Adrenal gland (tissue), 5 donors: ENCODE results near the gene TMEM150C.

Source experiments
- POLR2A ChIP-seq, 2 donors: fragments of 450-650 bp; IDR thresholded peaks; one replicate each; pipeline ENCODE4 v1.6.1; 2017; ENCODE audit warnings: antibody characterized with exemption in 2 of 2, mild to moderate bottlenecking in 2 of 2, moderate library complexity in 1 of 2
- TF ChIP-seq, protein P1 (sequence below), 6 experiments: fragments of 450-650 bp in 4 of 6; fragments of 200-600 bp in 2 of 6; sonication (generic) in 1 of 6; IDR thresholded peaks; 1 replicate in 5 of 6; 2 replicates in 1 of 6; pipeline versions ENCODE4 v1.5.1 to v1.8.0; 2016 to 2021; ENCODE audit warnings: antibody characterized with exemption in 6 of 6, mild to moderate bottlenecking in 2 of 6, moderate library complexity in 1 of 6
- donor health status: DM: no; HTN: no; CAD: no.

DNA sequence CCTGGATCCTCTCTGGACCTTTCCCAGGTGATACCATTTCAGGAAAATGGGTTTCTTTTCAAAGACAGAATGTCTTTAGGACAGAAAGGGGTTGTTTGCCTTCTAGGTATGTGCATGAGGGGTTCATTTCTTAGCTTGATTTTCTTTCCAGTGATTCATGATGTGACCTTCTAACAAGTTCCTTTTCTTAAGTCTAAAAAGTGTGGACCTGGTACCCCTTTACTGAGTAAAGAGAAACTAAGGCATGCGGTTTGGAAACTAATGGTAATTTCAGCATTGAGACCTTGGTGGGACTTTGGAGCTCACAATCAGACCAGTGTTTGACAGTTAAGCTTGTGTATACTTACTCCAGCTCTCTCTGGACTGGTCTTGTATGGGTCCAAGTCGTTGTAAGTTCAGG lies 122.7 kb downstream of the TMEM150C start:
- no peak for TF ChIP-seq POLR2A (IDR thresholded peaks at IDR 0.05)
- TF ChIP-seq, protein P1, sequence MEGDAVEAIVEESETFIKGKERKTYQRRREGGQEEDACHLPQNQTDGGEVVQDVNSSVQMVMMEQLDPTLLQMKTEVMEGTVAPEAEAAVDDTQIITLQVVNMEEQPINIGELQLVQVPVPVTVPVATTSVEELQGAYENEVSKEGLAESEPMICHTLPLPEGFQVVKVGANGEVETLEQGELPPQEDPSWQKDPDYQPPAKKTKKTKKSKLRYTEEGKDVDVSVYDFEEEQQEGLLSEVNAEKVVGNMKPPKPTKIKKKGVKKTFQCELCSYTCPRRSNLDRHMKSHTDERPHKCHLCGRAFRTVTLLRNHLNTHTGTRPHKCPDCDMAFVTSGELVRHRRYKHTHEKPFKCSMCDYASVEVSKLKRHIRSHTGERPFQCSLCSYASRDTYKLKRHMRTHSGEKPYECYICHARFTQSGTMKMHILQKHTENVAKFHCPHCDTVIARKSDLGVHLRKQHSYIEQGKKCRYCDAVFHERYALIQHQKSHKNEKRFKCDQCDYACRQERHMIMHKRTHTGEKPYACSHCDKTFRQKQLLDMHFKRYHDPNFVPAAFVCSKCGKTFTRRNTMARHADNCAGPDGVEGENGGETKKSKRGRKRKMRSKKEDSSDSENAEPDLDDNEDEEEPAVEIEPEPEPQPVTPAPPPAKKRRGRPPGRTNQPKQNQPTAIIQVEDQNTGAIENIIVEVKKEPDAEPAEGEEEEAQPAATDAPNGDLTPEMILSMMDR (IDR thresholded peaks at IDR 0.05) = no peak
